Fibroblast of lung (primary cell): Measurements from ENCODE around the gene MYOZ3. TPM values are rescaled to one million over a fixed set of nuclear protein-coding genes. Genes with fewer than 3 reads are reported as not detected.

Experiments used
- DNase-seq, 2 donors: peaks; one replicate each; pipeline versions ENCODE4 v3.0.0 to v3.0.0-alpha.2; 2010; ENCODE audit warnings: low read depth in 2 of 2
- H2AFZ ChIP-seq: 2 replicates; pipeline ENCODE4 v1.5.1; 2012; ENCODE audit warnings: low read length, control low read depth, inconsistent platforms
- H3K27ac ChIP-seq: 2 replicates; pipeline ENCODE4 v1.5.1; 2011; ENCODE audit warnings: low read length, control low read depth; ENCODE audit not compliant: insufficient read depth
- H3K27me3 ChIP-seq: 2 replicates; pipeline ENCODE4 v1.5.1; 2011; ENCODE audit warnings: mild to moderate bottlenecking, low read length; ENCODE audit not compliant: control insufficient read depth, insufficient read depth
- H3K36me3 ChIP-seq: 2 replicates; pipeline ENCODE4 v1.5.1; 2011; ENCODE audit warnings: low read length; ENCODE audit not compliant: control insufficient read depth, insufficient read depth
- H3K4me1 ChIP-seq: 2 replicates; pipeline ENCODE4 v1.5.1; 2011; ENCODE audit warnings: low read length; ENCODE audit not compliant: control insufficient read depth, insufficient read depth; ENCODE audit errors: extremely low read depth
- H3K4me2 ChIP-seq: 2 replicates; pipeline ENCODE4 v1.5.1; 2011; ENCODE audit warnings: low read length, control low read depth; ENCODE audit not compliant: insufficient read depth; ENCODE audit errors: extremely low read depth
- H3K4me3 ChIP-seq, 4 experiments: fragments of 200-600 bp in 1 of 4; sonication (generic) in 1 of 4; replicated peaks in 1 of 4; 2 replicates each; pipeline ENCODE4 v1.5.1; 2011 to 2016; ENCODE audit warnings: low read length in 4 of 4, low read depth in 3 of 4, mild to moderate bottlenecking in 3 of 4, control low read depth in 2 of 4, inconsistent platforms in 1 of 4, mixed read lengths in 1 of 4; ENCODE audit not compliant: insufficient read depth in 1 of 4; ENCODE audit errors: control extremely low read depth in 1 of 4
- H3K79me2 ChIP-seq: 2 replicates; pipeline ENCODE4 v1.5.1; 2012; ENCODE audit warnings: mild to moderate bottlenecking, low read length, inconsistent platforms; ENCODE audit not compliant: control insufficient read depth, insufficient read depth
- H3K9ac ChIP-seq: 2 replicates; pipeline ENCODE4 v1.5.1; 2011; ENCODE audit warnings: mild to moderate bottlenecking, low read length, control low read depth; ENCODE audit not compliant: insufficient read depth
- H3K9me3 ChIP-seq: 2 replicates; pipeline ENCODE4 v1.5.1; 2012; ENCODE audit warnings: low read depth, low read length; ENCODE audit not compliant: control insufficient read depth, insufficient read depth
- H4K20me1 ChIP-seq: 2 replicates; pipeline ENCODE4 v1.5.1; 2011; ENCODE audit warnings: low read length; ENCODE audit not compliant: control insufficient read depth, insufficient read depth; ENCODE audit errors: extremely low read depth
- EZH2 ChIP-seq: IDR thresholded peaks from 2 replicates; pipeline ENCODE4 v1.5.1; 2012; ENCODE audit warnings: low read length, control low read depth, mild to moderate bottlenecking; ENCODE audit errors: missing control alignments
- polyA plus RNA-seq, 2 donors: library from polyadenylated mRNA; depleted of rRNA in 1 of 2; stranded (reverse) in 1 of 2; unstranded in 1 of 2; fragments of >200 nt; gene quantifications; 2 replicates each; pipeline ENCODE4 v1.2.1, GENCODE V29; 2011 to 2012; ENCODE audit warnings: missing spikeins in 1 of 2
- total RNA-seq: library from RNA; depleted of rRNA; stranded (reverse); fragments of >200 nt; gene quantifications from 2 replicates; pipeline ENCODE4 v1.2.1, GENCODE V29; 2014
- TF ChIP-seq, protein P1 (sequence below), 2 donors: IDR thresholded peaks in 1 of 2; conservative IDR thresholded peaks in 1 of 2; 1 replicate in 1 of 2; 2 replicates in 1 of 2; pipeline ENCODE4 v1.5.1; 2011 to 2012; ENCODE audit warnings: low read length in 2 of 2, control low read depth in 1 of 2, inconsistent platforms in 1 of 2, low read depth in 1 of 2, mild to moderate bottlenecking in 1 of 2

Gene MYOZ3
- total and polyA plus RNA-seq, 2 donors (not counting 1 experiment from before 2014, with no cell fraction given) = 0.14 to 0.33 TPM

DNA sequence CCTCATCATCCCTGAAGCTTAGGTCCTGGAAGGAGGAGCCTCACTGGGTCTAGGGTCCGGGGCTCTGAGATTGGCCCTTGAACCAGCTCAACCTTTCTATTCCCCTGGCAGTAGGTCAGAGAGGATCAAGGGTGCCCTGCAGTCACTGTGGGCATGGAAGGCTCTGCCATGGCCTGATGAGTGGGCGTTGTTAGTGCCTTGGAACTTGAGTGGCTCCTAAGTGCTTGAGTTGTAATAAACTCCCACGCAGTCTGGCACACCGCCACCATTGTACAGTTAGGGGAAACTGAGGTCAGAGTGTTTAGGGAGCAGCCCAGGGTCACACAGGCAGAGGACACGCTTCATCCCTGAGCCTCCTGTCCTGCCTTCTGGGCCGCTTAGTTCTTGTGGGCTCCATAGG, 31.0 kb upstream of the MYOZ3 start:
- Histone ChIP-seq H3K4me2 (no peak overlapping the region), H3K79me2 (no peaks in the 10 kb centered on the region)

GRCh38 chr5:150630461-150631325, 30.4 kb upstream of the MYOZ3 start:
- peaks cover 18% of the 10 kb centered on the region for H3K4me1 ChIP-seq
- no peak for TF ChIP-seq EZH2
- TF ChIP-seq, protein P1, sequence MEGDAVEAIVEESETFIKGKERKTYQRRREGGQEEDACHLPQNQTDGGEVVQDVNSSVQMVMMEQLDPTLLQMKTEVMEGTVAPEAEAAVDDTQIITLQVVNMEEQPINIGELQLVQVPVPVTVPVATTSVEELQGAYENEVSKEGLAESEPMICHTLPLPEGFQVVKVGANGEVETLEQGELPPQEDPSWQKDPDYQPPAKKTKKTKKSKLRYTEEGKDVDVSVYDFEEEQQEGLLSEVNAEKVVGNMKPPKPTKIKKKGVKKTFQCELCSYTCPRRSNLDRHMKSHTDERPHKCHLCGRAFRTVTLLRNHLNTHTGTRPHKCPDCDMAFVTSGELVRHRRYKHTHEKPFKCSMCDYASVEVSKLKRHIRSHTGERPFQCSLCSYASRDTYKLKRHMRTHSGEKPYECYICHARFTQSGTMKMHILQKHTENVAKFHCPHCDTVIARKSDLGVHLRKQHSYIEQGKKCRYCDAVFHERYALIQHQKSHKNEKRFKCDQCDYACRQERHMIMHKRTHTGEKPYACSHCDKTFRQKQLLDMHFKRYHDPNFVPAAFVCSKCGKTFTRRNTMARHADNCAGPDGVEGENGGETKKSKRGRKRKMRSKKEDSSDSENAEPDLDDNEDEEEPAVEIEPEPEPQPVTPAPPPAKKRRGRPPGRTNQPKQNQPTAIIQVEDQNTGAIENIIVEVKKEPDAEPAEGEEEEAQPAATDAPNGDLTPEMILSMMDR (conservative IDR thresholded peaks at IDR 0.05 in 1 of 2, IDR thresholded peaks at IDR 0.05 in 1 of 2; ENCODE audit: low read depth in 1 of 2, low read length in 2 of 2) = no peak
- H2AFZ ChIP-seq = no peak overlapping the region
- H3K27ac ChIP-seq = no peak overlapping the region
- no peak overlapping the region for H3K4me2 ChIP-seq
- no peak overlapping the region for H3K4me3 ChIP-seq
- no peaks in the 10 kb centered on the region for H3K36me3 ChIP-seq
- no peaks in the 10 kb centered on the region for H3K79me2 ChIP-seq
- H3K9me3 ChIP-seq = no peaks in the 10 kb centered on the region
- no peaks in the 10 kb centered on the region for H4K20me1 ChIP-seq
- H3K9ac ChIP-seq = no peak overlapping the region
- DNase-seq = no peak
- no peaks in the 10 kb centered on the region for H3K27me3 ChIP-seq

More for the DNA sequence above, 31.0 kb upstream of the MYOZ3 start:
- H3K4me1 ChIP-seq = peaks cover 15% of the 10 kb centered on the region
- TF ChIP-seq, protein P1 (conservative IDR thresholded peaks at IDR 0.05 in 1 of 2, IDR thresholded peaks at IDR 0.05 in 1 of 2; ENCODE audit: low read depth in 1 of 2, low read length in 2 of 2) = no peak
- TF ChIP-seq EZH2 = no peak
- H3K4me3 ChIP-seq = no peak overlapping the region
- no peaks in the 10 kb centered on the region for H4K20me1 ChIP-seq
- H3K9ac ChIP-seq = no peak overlapping the region
- DNase-seq = no peak
- no peaks in the 10 kb centered on the region for H3K36me3 ChIP-seq
- H3K27ac ChIP-seq = no peak overlapping the region
- H3K27me3 ChIP-seq = no peaks in the 10 kb centered on the region
- no peaks in the 10 kb centered on the region for H3K9me3 ChIP-seq
- no peak overlapping the region for H2AFZ ChIP-seq

- H3K4me3 ChIP-seq = no peak overlapping the region
- no peak overlapping the region for H3K4me2 ChIP-seq
- H3K9ac ChIP-seq = no peak overlapping the region
- no peaks in the 10 kb centered on the region for H3K9me3 ChIP-seq
- no peaks in the 10 kb centered on the region for H3K36me3 ChIP-seq
- H2AFZ ChIP-seq = no peak overlapping the region
- H3K4me1 ChIP-seq = peaks cover 17% of the 10 kb centered on the region
- H4K20me1 ChIP-seq = no peaks in the 10 kb centered on the region
- TF ChIP-seq EZH2 = no peak
- TF ChIP-seq, protein P1 (conservative IDR thresholded peaks at IDR 0.05 in 1 of 2, IDR thresholded peaks at IDR 0.05 in 1 of 2; ENCODE audit: low read depth in 1 of 2, low read length in 2 of 2) = no peak
- DNase-seq = no peak
- no peaks in the 10 kb centered on the region for H3K27me3 ChIP-seq
- H3K27ac ChIP-seq = no peak overlapping the region
- no peaks in the 10 kb centered on the region for H3K79me2 ChIP-seq
Measured at GRCh38 chr5:150631326-150631701, 29.7 kb upstream of the MYOZ3 start.
